ENCODE measurements around the gene EPAS1. TPM values are rescaled to one million over a fixed set of nuclear protein-coding genes. Genes with fewer than 3 reads are reported as not detected.

The EPAS1 gene
- total RNA-seq, 1 donor from 2014 or later: 5.1 TPM

DNA sequence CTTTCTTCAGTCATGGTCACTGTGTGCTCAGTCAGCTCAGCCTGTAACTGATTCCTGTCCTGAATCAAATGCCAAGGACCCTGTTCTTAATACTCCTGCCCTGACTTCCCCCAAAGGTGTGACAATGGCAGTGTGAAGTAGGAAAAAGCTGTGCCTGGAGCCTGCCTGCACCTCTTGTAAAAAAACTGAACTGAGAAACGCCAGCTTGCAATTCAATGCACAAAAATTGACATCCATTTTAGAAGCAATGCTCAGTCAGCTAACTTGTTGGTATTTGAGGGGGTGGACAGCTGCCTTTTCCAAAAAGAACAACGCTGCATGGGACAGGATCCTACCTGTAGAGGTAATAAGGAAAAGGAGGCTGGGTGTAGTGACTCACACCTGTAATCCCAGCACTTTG, 115.9 kb downstream of the EPAS1 start:
- DNase-seq (ENCODE audit: low spot score, unreplicated experiment): no peak
- H3K4me3 Mint-ChIP-seq (ENCODE audit: low read depth): no peak overlapping the region
- no peaks in the 10 kb centered on the region for H3K27me3 Mint-ChIP-seq
- peaks cover 2% of the 10 kb centered on the region for H3K36me3 Mint-ChIP-seq (ENCODE audit: insufficient read depth)
- H3K27ac Mint-ChIP-seq: no peak overlapping the region
- TF ChIP-seq CTCF (IDR thresholded peaks at IDR 0.05; ENCODE audit: unreplicated experiment): no peak
- H3K4me1 Mint-ChIP-seq (ENCODE audit: low read depth): peaks cover 2% of the 10 kb centered on the region
- H3K9me3 Mint-ChIP-seq (ENCODE audit: low read depth): peaks cover 15% of the 10 kb centered on the region

GRCh38 chr2:46413631-46414030, 116.4 kb downstream of the EPAS1 start:
- DNase-seq (ENCODE audit: low spot score, unreplicated experiment): no peak
- Mint-ChIP-seq H3K27ac (no peak overlapping the region), H3K9me3 (ENCODE audit: low read depth) (peaks cover 18% of the 10 kb centered on the region), H3K36me3 (ENCODE audit: insufficient read depth) (peaks cover 4% of the 10 kb centered on the region), H3K27me3 (no peaks in the 10 kb centered on the region), H3K4me1 (ENCODE audit: low read depth) (peaks cover 2% of the 10 kb centered on the region), H3K4me3 (ENCODE audit: low read depth) (no peak overlapping the region)
- no peak for TF ChIP-seq CTCF (IDR thresholded peaks at IDR 0.05; ENCODE audit: unreplicated experiment)

DNA sequence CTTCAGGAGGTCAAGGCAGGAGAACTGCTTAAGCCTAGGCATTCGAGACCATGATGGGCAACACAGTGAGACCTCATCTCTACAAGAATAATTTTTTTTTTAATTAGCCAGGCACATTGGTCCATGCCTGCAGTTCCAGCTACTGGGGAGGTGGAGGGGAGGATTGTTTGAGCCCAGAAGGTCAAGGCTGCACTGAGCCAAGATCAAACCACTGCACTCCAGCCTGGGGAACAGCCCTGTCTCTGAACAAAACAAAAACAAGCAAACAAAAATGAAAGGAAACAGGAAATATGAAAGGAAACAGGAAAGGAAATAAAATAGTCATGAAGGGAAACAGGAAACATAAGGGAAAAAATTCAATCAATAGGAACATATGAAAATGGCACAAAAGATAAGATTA, 117.5 kb downstream of the EPAS1 start:
- Mint-ChIP-seq H3K4me1 (ENCODE audit: low read depth) (no peaks in the 10 kb centered on the region), H3K4me3 (ENCODE audit: low read depth) (no peak overlapping the region), H3K9me3 (ENCODE audit: low read depth) (peaks cover 28% of the 10 kb centered on the region), H3K36me3 (ENCODE audit: insufficient read depth) (peaks cover 6% of the 10 kb centered on the region), H3K27ac (no peak overlapping the region), H3K27me3 (no peaks in the 10 kb centered on the region)
- no peak for TF ChIP-seq CTCF (IDR thresholded peaks at IDR 0.05; ENCODE audit: unreplicated experiment)
- DNase-seq (ENCODE audit: low spot score, unreplicated experiment): no peak

DNA sequence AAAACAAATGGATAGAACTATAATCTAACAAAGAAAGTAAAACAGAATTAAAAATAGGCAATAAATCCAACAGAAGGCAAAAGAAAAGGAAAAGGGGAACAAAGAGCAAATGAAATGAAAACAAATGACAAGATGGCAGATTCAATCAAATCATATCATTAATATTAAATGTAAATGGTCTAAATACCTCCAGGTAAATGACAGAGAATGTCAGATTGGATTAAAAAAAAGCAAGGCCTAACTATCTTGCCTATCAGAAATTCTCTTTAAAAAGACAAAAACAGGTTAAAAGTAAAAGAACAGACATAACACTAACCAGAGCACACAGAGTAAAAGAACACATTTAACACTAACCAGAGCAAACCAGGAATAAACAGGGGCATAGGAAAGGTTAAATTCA, 119.1 kb downstream of the EPAS1 start:
- Mint-ChIP-seq H3K9me3 (ENCODE audit: low read depth) (peaks cover 35% of the 10 kb centered on the region), H3K27ac (no peak overlapping the region), H3K4me3 (ENCODE audit: low read depth) (no peak overlapping the region), H3K36me3 (ENCODE audit: insufficient read depth) (peaks cover 6% of the 10 kb centered on the region), H3K4me1 (ENCODE audit: low read depth) (no peaks in the 10 kb centered on the region), H3K27me3 (no peaks in the 10 kb centered on the region)
- no peak for DNase-seq (ENCODE audit: low spot score, unreplicated experiment)
- no peak for TF ChIP-seq CTCF (IDR thresholded peaks at IDR 0.05; ENCODE audit: unreplicated experiment)

DNA sequence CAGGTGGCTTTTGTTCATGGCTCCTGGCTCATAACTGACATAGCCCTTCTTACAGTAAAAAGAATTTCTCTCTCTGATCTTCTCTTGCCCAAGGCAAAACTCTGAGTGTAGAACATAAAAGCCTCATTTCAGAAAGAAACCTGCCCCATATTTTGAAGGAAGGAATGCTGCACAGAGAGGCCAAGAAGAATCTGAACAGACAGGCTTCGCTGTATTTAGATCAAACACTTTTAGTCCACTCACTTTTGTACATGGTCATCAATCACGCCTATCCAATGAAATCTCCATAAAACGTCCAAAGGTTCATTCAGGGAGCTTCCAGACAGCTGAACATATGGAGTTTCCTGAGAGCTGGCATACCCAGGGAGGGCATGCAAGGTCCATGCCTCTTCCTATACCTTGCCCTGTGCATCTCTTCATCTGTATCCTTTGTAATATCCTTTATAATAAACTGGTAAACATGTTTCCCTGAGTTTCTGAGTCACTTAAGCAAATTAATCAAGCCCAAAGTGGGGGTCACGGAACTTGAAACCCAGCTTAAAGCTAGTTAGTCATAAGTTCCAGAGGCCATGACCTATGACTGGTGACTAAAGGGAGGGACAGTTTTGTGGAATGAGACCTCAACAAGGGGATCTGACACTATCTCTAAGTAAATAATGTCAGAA, 119.7 kb downstream of the EPAS1 start:
- Mint-ChIP-seq H3K4me1 (ENCODE audit: low read depth) (no peaks in the 10 kb centered on the region), H3K27me3 (no peaks in the 10 kb centered on the region), H3K4me3 (ENCODE audit: low read depth) (no peak overlapping the region), H3K9me3 (ENCODE audit: low read depth) (peaks cover 36% of the 10 kb centered on the region), H3K36me3 (ENCODE audit: insufficient read depth) (peaks cover 6% of the 10 kb centered on the region), H3K27ac (no peak overlapping the region)
- TF ChIP-seq CTCF (IDR thresholded peaks at IDR 0.05; ENCODE audit: unreplicated experiment): no peak
- DNase-seq (ENCODE audit: low spot score, unreplicated experiment): no peak
